Thyroid gland (tissue), 4 donors: ENCODE measurements around the gene NUP93.
A peak's percentile ranks its signal among the peaks of the same experiment; 100 is the strongest.

Experiments used
- CTCF ChIP-seq, 6 experiments: fragments of 200-600 bp in 3 of 6; fragments of 450-650 bp in 3 of 6; sonication (generic) in 3 of 6; IDR thresholded peaks; one replicate each; pipeline ENCODE4 v1.5.1; 2016 to 2019; ENCODE audit warnings: antibody characterized with exemption in 6 of 6, mild to moderate bottlenecking in 2 of 6, inconsistent platforms in 1 of 6, moderate library complexity in 1 of 6
- POLR2A ChIP-seq, 2 donors: fragments of 450-650 bp; IDR thresholded peaks; one replicate each; pipeline ENCODE4 v1.6.1; 2017; ENCODE audit warnings: antibody characterized with exemption in 2 of 2, mild to moderate bottlenecking in 2 of 2, moderate library complexity in 1 of 2

- TF ChIP-seq POLR2A (IDR thresholded peaks at IDR 0.05) = no peak
- TF ChIP-seq CTCF (IDR thresholded peaks at IDR 0.05) = peak in 1 of 6 experiments; percentile 39
Observed at GRCh38 chr16:56869513-56870275, 139.8 kb downstream of the NUP93 start.
